ENCODE measurements around the gene ARMCX2. TPM values are rescaled to one million over a fixed set of nuclear protein-coding genes. Genes with fewer than 3 reads are reported as not detected.

The ARMCX2 gene
- 100 to 1,000 TPM; 142 to 144 TPM for total RNA-seq
- polyA plus RNA-seq (2013, experiment 1 of 2), result 94.5 TPM
- 86.9 TPM for polyA plus RNA-seq (2013, experiment 2 of 2)
- long read RNA-seq, experiment 1, transcript ARMCX2-203 (6 exons, 2,674 nt), result major isoform, 7 of 50 reads
- long read RNA-seq, experiment 1, partial matches to known transcripts, result 0 of 50 reads
- long read RNA-seq, experiment 1, other reads (novel, unspliced or antisense), result 39 of 50 reads
- long read RNA-seq, experiment 2, transcript ARMCX2-211 (6 exons, 612 nt), result minor isoform, 7 of 146 reads
- long read RNA-seq, experiment 2, transcript ARMCX2-208 (6 exons, 758 nt), result minor isoform, 12 of 146 reads
- long read RNA-seq, experiment 2, transcript ARMCX2-203 (6 exons, 2,674 nt), result major isoform, 50 of 146 reads
- long read RNA-seq, experiment 2, partial matches to known transcripts, result 9 of 146 reads
- long read RNA-seq, experiment 2, other reads (novel, unspliced or antisense), result 60 of 146 reads
- long read RNA-seq, experiment 3, transcript ARMCX2-203 (6 exons, 2,674 nt), result major isoform, 421 of 991 reads
- long read RNA-seq, experiment 3, transcript ARMCX2-208 (6 exons, 758 nt), result minor isoform, 112 of 991 reads
- long read RNA-seq, experiment 3, transcript ARMCX2-211 (6 exons, 612 nt), result minor isoform, 69 of 991 reads
- long read RNA-seq, experiment 3, transcript ARMCX2-207 (6 exons, 821 nt), result minor isoform, 33 of 991 reads
- long read RNA-seq, experiment 3, partial matches to known transcripts, result 34 of 991 reads
- long read RNA-seq, experiment 3, other reads (novel, unspliced or antisense), result 293 of 991 reads
- long read RNA-seq, experiment 4, transcript ARMCX2-208 (6 exons, 758 nt), result minor isoform, 5 of 54 reads
- long read RNA-seq, experiment 4, transcript ARMCX2-203 (6 exons, 2,674 nt), result major isoform, 7 of 54 reads
- long read RNA-seq, experiment 4, partial matches to known transcripts, result 2 of 54 reads
- long read RNA-seq, experiment 4, other reads (novel, unspliced or antisense), result 38 of 54 reads

DNA sequence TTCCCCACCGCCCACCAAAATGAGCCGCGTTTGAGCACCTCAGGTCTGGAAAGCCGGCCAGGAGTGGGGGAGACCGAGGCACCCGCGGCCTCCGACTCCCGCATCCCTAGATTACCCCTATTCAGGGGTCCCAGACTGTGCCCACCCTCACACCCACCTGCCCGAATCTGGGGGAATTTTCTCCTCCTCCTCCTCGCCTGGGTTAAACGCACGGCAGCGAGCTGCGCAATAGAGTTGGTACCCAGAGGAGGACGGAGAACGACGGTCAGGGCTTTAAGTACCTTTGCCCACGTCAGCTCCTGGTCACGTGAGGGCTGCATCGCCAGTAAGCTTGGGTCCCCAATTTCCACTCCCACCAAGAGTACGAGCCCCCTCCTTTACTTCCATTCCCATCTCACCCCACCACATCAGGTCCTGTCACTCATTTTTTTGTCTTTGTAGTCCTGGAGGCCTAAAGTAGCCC is at the start of gene ARMCX2:
Gene ARMCX2 (minus strand): TSS at position 250 of the 463 bp plus-strand sequence. CDS start 2,262 bp downstream, outside the sequence.
- Histone ChIP-seq H3K4me3 (ENCODE audit: low read length) (peak within 1 kb of the TSS; percentile 88), H3K27ac (ENCODE audit: low read depth, low read length) (no peak within 1 kb of the TSS), H3K4me1 (ENCODE audit: control insufficient read depth, insufficient read depth, low read length) (no peaks in the 10 kb centered on the region), H3K36me3 (ENCODE audit: control insufficient read depth, insufficient read depth, low read length) (peaks cover 5% of the 10 kb centered on the region), H3K9me3 (ENCODE audit: control insufficient read depth, low read length) (no peaks in the 10 kb centered on the region), H3K9ac (ENCODE audit: extremely low read depth, low read length, poor library complexity, severe bottlenecking) (peak within 1 kb of the TSS; percentile 15), H3K27me3 (ENCODE audit: control insufficient read depth, insufficient read depth, low read length, poor library complexity, severe bottlenecking) (no peaks in the 10 kb centered on the region)
- H3K4me3 Mint-ChIP-seq, result peak within 1 kb of the TSS; percentile 80
- peaks cover 10% of the 10 kb centered on the region for H3K36me3 Mint-ChIP-seq (ENCODE audit: low read depth)
- H3K4me1 Mint-ChIP-seq, result peaks cover 1% of the 10 kb centered on the region
- WGBS, 2 experiments (ENCODE audit: insufficient coverage in 1 of 2, insufficient read length in 1 of 2), result 4% methylated on average over 22 of the region's 22 CpGs; no CpG with 5 or more reads in 1 of the 2 experiments
- H3K27ac Mint-ChIP-seq, result peak within 1 kb of the TSS; percentile 85
- peak; percentile 75 for DNase-seq
- H3K9me3 Mint-ChIP-seq, result peaks cover 58% of the 10 kb centered on the region
- TF ChIP-seq CTCF (conservative IDR thresholded peaks at IDR 0.05), result no peak
- no peaks in the 10 kb centered on the region for H3K27me3 Mint-ChIP-seq (ENCODE audit: insufficient read depth)

- H3K27me3 Mint-ChIP-seq (ENCODE audit: insufficient read depth), result no peaks in the 10 kb centered on the region
- no peaks in the 10 kb centered on the region for H3K9me3 ChIP-seq (ENCODE audit: control insufficient read depth, low read length)
- no peaks in the 10 kb centered on the region for H3K36me3 Mint-ChIP-seq (ENCODE audit: low read depth)
- DNase-seq, result no peak
- no peak overlapping the region for H3K27ac Mint-ChIP-seq
- H3K4me1 Mint-ChIP-seq, result peaks cover 2% of the 10 kb centered on the region
- no peaks in the 10 kb centered on the region for H3K36me3 ChIP-seq (ENCODE audit: control insufficient read depth, insufficient read depth, low read length)
- no peak overlapping the region for H3K27ac ChIP-seq (ENCODE audit: low read depth, low read length)
- no peaks in the 10 kb centered on the region for H3K27me3 ChIP-seq (ENCODE audit: control insufficient read depth, insufficient read depth, low read length, poor library complexity, severe bottlenecking)
- no peak overlapping the region for H3K9ac ChIP-seq (ENCODE audit: extremely low read depth, low read length, poor library complexity, severe bottlenecking)
- H3K4me1 ChIP-seq (ENCODE audit: control insufficient read depth, insufficient read depth, low read length), result no peaks in the 10 kb centered on the region
- no peak overlapping the region for H3K4me3 ChIP-seq (ENCODE audit: low read length)
- no peak for TF ChIP-seq CTCF (conservative IDR thresholded peaks at IDR 0.05)
- H3K4me3 Mint-ChIP-seq, result no peak overlapping the region
- 88% methylated on average over 3 of the region's 3 CpGs; no CpG with 5 or more reads in 1 of the 2 experiments for WGBS, 2 experiments (ENCODE audit: insufficient coverage in 1 of 2, insufficient read length in 1 of 2)
- H3K9me3 Mint-ChIP-seq, result peaks cover 19% of the 10 kb centered on the region
These were observed 49.7 kb upstream of the ARMCX2 start for GRCh38 chrX:101709384-101709783.

DNA sequence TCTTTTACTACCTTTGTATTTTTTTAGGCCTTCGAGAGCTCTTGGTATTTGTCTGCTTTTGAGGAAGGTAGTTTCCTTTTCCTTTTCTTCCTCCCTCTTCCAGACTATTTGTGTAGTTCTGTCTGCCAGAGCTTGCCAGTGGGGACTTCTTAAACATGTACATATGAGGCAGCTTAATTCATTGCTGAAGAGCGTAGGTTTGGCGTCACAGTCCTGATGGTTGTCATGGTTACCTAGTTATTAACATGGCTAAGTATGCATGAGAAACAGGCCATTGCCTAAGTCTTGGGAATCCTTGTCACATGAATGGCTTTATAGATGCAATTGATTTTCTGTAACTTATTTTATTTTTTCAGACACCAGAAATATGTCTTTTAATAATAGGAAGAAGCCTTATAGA is 48.5 kb upstream of the ARMCX2 start:
- no peaks in the 10 kb centered on the region for H3K36me3 ChIP-seq (ENCODE audit: control insufficient read depth, insufficient read depth, low read length)
- H3K9ac ChIP-seq (ENCODE audit: extremely low read depth, low read length, poor library complexity, severe bottlenecking), result no peak overlapping the region
- peaks cover 2% of the 10 kb centered on the region for H3K4me1 Mint-ChIP-seq
- H3K9me3 Mint-ChIP-seq, result peaks cover 22% of the 10 kb centered on the region
- no peak overlapping the region for H3K4me3 ChIP-seq (ENCODE audit: low read length)
- no peaks in the 10 kb centered on the region for H3K27me3 Mint-ChIP-seq (ENCODE audit: insufficient read depth)
- H3K27ac ChIP-seq (ENCODE audit: low read depth, low read length), result no peak overlapping the region
- no peaks in the 10 kb centered on the region for H3K36me3 Mint-ChIP-seq (ENCODE audit: low read depth)
- no peaks in the 10 kb centered on the region for H3K27me3 ChIP-seq (ENCODE audit: control insufficient read depth, insufficient read depth, low read length, poor library complexity, severe bottlenecking)
- no peak overlapping the region for H3K4me3 Mint-ChIP-seq
- H3K9me3 ChIP-seq (ENCODE audit: control insufficient read depth, low read length), result no peaks in the 10 kb centered on the region
- H3K4me1 ChIP-seq (ENCODE audit: control insufficient read depth, insufficient read depth, low read length), result no peaks in the 10 kb centered on the region
- WGBS, 2 experiments (ENCODE audit: insufficient coverage in 1 of 2, insufficient read length in 1 of 2), result 87% methylated on average over 2 of the region's 3 CpGs; no CpG with 5 or more reads in 1 of the 2 experiments
- no peak for TF ChIP-seq CTCF (conservative IDR thresholded peaks at IDR 0.05)
- H3K27ac Mint-ChIP-seq, result no peak overlapping the region
- DNase-seq, result no peak

Data from endodermal cell (in vitro differentiated cells).